GM18519 (cell line): ENCODE results near the gene RABL2A.
"Not testable (repeated sequence)": the region's sequence is repeated elsewhere in the genome, so short reads cannot be mapped to it uniquely, and the experiment has no call there.

Experiments
- ATAC-seq: cut with Tn5 transposase; IDR thresholded peaks from one replicate; pipeline ENCODE4 v1.9.1; 2021; ENCODE audit warnings: mild to moderate bottlenecking, moderate library complexity; ENCODE audit not compliant: unreplicated experiment, low FRiP score

Gene RABL2A

DNA sequence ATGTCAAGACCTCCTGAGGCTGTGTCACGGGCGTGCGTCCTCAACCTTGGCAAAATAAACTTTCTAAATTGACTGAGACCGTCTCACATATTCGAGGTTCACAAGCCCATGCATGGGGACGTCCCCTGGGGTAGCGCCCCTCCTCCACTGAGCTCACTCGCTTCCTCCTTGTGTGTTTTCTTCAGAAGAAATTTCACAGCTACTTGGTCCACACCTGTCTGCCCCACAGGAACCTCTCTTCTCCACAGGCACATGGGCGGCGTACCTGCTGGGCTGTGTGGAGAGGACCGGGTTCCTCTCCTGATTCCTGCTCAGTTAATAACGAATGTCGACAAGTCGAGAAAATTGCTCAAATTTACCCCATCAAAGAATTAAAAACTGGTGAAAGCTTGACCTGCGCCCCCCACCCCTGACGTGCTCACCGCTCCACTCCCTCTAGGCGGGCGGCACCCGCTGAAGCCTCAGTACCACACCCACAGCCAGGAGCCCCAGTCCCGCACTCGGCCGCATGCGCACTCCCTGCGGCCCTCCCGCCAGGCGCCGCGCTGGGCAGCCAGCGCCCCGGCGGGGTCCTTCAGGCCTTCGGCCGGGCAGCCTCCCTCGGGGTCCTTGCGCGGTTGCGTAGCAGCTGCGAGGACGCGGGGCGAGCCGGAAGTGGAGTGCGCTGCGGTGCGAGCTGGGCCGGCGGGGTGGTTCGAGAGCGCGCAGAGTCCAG is at the start of gene RABL2A:
Gene RABL2A (plus strand): TSS at position 651 of the 715 bp plus-strand sequence. CDS start 1,341 bp downstream, outside the sequence.
- peak; percentile 94 for ATAC-seq

DNA sequence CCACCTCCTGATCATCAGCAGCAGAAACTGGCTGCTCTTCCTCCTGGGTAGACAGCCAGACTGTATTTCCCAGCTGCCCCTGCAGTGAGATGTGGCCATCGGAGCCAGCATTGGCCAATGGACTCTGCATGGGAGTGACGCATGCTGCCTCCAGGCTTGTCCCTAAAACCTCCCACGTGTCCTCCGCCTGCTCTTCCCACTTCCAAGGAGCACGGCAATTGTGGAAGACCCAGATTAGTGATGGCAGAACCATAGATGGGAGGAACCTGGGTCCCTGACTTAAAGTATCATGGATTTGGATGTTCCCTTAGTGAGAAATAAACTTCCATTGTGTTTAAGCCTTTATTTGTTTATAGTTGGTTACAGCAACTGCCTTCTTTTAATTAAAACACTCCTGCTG is 48.6 kb upstream of the RABL2A start:
- not testable (repeated sequence) for ATAC-seq

DNA sequence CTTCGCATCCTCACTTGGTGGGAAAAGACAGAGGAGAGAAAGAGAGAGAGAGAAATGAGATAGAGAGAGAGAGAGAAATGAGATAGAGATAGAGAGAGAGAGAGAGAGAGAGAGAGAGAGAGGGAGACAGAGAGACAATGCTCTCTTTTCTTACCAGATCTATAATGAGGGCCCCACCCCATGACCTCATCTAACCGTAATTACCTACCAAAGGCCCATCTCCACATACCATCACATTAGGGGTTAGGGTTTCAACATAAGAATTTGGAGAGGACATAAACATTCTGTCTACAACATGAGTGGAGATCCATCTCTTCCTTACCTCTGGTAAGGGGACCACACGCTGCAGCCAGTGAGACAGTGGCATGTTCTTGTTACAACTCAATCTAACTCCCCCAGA is 44.6 kb upstream of the RABL2A start:
- not testable (repeated sequence) for ATAC-seq

DNA sequence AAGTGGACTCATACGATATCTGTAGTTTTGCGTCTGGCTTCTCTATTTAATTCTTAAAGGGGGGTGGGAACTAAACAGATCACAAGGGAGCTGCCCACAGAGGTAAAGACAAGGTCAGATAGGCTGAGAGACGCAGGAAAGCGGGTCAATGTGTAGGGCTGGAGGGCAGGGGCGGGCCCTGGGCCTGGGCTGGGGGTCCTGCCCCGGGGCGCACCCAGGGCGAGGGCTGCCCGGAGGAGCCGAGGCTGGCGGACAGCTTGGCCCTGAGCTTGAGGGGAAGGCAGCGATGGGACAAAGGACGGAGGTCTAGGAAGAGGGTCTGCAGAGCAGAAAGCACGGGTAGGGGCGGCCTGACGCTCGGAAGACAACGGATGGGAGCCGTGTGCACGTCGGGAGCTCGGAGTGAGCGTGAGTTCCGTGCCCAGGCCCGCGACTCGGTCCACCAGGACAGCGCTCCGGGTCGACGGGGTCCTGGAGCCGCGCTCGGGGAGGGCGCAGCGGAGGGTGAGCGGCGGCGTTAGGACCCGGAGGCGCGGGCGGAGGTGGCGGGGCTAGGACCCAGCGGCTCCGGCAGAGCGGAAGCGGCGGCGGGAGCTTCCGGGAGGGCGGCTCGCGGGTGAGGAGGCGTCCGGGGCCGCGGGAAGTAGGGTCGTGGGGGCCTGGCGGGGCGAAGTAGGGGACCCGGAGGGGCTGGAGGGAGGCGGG is 43.4 kb upstream of the RABL2A start:
- ATAC-seq: not testable (repeated sequence)

DNA sequence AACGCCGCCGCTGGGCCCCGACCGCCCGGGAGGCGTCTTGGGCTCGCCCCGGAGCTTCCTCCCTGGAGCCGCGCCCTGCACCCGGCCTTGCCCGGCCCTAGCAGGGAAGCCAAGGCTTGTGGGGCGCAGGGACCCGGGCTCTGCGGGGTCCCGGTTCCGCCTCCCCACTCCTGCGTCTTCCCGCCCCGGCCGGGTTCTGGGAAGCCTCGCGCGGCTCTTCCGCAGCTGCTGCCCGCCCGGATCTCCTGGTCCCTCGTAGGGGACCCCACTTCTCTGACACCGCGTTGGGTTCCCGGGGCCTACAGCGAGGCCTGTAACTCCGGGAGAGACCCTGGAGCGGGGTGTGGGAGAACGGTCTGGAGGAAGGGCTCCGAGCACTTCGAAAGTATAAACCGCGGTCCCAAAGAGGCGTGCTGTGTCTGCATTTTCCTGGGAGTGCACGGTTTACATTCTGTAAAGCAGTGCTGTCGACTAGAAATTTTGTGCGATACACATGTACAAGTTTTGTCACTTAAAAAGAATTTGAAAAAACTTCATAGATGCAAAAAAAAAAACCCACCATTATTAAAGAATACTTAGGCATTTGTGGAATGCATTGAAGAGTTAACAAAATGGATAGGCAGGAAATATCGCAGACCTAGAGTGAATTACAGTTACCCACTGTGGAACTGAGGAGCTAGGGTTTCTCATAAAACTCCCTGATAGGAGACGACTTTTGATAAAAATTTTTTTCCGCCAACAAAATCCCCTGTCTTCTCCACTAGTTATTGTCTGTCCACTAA is 42.6 kb upstream of the RABL2A start:
- not testable (repeated sequence) for ATAC-seq

DNA sequence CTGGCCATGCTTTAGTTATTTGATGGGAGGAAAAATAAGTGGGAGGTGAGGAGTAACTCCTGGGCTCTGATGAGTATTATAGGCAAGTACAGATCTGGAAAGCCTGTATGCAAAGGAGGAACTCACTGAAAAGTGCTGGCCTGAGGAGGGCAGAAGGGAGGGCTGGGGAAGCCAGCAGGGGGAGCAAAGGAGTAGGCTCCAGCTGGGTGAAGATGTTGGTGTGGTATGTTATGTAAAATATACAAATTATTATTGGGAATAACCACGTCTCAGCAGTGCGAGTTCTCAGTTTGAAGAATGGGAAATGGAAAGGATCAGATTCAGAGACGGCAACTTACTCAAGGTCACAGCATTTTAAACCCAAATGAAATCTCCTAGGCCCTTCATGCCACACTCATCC is 39.9 kb upstream of the RABL2A start:
- not testable (repeated sequence) for ATAC-seq

DNA sequence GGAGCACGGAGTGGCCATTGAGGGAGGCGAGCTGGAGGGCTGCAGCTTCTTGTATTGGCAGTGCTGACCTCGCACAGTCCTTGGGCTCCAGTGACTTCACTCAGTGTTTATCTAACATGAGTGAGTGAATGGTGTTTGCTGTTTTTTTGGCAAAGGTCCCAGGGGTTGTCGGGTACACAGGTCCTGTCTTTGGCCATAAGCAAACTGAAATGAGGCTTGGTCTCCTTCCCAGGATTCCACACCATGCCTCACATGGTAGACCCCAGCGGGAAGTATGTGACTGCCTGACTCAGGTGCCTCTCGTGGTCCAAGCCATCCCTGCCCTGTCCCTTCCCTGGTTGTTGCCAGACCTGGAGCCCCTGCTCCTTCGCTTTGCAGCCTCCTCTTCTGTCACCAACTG is 37.5 kb upstream of the RABL2A start:
- ATAC-seq: not testable (repeated sequence)

DNA sequence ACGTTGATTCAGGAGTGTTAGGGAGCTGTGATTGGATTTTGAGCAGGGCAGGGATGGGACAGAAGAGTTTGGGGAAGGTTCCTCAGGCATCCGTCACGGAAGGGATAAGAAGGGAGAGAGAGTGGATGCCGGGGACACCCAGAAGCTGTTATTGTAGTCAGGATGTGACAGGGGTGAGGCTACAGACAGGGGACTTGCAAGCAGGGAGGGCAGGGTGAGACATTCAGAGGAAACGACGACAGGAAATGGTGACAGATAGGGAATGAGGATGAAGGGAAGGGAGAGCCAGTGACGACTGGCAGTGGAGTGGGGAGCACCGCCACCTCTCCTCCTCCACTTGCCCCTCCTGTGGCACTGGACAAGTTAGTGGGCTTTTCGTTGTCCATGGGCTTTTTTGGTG is 35.1 kb upstream of the RABL2A start:
- ATAC-seq: not testable (repeated sequence)

DNA sequence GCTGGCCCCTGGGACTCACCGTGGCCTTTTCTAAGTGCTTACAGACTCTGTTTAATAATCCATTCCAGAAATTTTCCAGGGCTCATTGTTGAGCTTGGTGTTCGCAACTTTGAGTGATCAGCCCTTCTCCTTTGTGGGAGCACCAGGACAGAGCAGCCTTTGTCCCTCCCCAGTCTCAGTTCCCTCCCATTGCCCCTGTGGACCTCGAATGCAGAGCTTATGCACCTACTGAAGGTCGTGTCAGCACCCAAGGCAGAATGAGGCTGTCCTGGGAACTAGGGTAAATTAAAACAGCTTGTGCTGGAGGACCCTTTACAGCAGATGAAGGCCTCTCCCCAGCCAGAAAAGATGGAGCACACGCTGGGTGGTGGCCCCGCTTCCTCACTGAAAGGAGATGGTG is 33.8 kb upstream of the RABL2A start:
- ATAC-seq: not testable (repeated sequence)

DNA sequence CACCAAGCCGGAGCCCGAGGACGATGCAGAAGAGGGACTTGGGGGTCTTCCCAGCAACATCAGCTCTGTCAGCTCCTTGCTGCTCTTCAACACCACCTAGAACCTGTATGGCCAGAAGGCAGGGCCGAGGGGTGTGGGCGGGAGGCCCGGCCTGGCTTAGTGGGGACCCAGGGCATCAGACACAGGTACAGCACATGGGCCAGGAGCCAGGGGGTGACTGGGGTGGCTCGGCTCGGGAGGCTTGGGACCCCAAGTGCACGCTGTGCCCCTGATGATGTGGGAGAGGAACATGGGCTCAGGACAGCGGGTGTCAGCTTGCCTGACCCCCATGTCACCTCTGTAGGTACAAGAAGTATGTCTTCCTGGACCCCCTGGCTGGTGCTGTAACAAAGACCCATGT is 31.3 kb upstream of the RABL2A start:
- ATAC-seq: not testable (repeated sequence)

DNA sequence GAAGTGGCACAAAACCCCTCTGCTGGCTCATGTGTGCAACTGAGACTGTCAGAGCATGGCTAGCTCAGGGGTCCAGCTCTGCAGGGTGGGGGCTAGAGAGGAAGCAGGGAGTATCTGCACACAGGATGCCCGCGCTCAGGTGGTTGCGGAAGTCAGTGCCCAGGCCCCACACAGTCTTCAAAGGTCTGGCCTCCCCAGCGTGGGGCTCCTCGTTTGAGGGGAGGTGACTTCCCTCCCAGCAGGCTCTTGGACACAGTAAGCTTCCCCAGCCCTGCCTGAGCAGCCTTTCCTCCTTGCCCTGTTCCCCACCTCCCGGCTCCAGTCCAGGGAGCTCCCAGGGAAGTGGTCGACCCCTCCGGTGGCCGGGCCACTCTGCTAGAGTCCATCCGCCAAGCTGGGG is 29.9 kb upstream of the RABL2A start:
- not testable (repeated sequence) for ATAC-seq

DNA sequence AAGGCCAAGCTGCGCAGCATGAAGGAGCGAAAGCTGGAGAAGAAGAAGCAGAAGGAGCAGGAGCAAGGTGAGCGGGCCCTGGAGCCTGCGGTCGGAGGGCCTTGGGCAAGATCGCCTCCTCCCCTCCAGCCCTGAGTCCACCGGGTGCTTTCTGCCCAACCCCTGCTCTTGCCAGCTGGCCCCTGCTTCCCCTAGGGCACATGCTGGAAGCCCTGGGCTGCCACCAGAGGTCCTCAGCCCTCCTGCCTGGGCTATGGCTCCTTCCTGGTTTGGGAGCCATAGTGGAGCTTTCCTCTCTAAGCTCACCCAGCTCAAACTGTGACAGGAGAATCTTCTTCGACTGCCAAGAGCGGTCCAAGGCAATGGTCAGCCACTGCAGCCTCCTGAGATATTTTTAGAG is 29.5 kb upstream of the RABL2A start:
- ATAC-seq: not testable (repeated sequence)

DNA sequence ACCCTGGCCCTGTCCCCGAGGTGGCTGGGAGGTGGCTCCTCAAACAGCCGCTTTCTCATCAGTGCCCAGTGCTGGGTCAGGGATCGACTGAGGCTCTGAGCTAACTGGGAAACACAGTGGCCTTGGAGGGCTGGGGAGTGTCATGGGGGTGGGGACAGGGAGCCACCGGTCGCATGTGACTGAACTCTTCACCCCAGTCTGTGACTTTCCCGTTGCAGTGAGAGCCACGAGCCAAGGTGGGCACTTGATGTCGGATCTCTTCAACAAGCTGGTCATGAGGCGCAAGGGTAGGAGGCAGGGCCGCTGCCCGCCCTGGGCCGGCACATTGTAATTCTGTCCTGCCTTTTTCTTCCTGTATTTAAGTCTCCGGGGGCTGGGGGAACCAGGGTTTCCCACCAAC is 28.9 kb upstream of the RABL2A start:
- ATAC-seq: not testable (repeated sequence)

DNA sequence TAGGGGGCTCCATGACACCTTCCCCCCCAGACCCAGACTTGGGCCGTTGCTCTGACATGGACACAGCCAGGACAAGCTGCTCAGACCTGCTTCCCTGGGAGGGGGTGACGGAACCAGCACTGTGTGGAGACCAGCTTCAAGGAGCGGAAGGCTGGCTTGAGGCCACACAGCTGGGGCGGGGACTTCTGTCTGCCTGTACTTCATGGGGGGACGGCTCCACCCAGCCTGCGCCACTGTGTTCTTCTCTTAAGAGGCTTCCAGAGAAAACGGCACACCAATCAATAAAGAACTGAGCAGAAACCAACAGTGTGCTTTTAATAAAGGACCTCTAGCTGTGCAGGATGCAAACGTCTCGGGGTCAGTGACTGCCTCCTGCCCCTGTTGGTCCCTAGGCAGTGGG is 28.3 kb upstream of the RABL2A start:
- ATAC-seq: not testable (repeated sequence)

DNA sequence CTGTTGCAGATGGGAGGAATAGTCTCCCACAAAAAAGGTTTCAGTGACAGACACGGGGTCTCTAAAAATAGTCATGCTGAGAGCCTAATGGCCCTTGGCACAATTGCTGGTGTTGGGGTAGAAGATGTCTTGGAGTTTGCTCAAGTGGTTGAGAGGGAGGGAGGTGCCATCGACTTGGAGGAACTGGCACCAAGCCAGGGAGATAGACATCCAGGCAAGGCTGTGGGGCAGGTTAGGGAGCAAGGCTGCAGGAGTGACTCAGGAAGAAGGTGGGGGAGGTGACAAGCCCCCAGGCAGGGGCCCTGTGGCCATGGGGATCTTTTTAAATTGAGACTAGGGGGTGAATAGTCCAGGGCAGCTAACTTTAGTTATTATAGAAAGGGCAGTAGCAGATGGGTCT is 27.9 kb upstream of the RABL2A start:
- not testable (repeated sequence) for ATAC-seq

DNA sequence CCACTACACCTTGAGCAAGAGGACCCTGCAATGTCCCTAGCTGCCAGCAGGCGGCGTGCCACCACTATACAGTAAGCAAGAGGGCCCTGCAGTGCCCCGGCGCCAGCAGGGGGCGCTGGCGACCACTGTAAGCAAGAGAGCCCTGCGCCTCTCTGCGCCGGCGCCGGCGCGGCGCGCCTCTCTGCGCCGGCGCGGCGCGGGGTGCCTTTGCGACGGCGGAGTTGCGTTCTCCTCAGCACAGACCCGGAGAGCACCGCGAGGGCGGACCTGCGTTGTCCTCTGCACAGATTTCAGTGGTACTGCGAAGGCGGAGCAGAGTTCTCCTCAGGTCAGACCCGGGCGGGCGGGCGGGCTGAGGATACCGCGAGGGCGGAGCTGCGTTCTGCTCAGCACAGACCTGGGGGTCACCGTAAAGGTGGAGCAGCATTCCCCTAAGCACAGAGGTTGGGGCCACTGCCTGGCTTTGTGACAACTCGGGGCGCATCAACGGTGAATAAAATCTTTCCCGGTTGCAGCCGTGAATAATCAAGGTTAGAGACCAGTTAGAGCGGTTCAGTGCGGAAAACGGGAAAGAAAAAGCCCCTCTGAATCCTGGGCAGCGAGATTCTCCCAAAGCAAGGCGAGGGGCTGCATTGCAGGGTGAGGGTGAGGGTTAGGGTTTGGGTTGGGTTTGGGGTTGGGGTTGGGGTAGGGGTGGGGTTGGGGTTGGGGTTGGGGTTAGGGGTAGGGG is 24.9 kb upstream of the RABL2A start:
- not testable (repeated sequence) for ATAC-seq

DNA sequence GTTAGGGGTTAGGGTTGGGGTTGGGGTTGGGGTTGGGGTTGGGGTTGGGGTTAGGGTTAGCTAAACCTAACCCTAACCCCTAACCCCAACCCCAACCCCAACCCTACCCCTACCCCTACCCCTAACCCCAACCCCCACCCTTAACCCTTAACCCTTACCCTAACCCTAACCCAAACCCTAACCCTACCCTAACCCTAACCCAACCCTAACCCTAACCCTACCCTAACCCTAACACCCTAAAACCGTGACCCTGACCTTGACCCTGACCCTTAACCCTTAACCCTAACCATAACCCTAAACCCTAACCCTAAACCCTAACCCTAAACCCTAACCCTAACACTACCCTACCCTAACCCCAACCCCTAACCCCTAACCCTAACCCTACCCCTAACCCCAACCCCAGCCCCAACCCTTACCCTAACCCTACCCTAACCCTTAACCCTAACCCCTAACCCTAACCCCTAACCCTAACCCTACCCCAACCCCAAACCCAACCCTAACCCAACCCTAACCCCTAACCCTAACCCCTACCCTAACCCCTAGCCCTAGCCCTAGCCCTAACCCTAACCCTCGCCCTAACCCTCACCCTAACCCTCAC is 24.1 kb upstream of the RABL2A start:
- ATAC-seq: no peak

DNA sequence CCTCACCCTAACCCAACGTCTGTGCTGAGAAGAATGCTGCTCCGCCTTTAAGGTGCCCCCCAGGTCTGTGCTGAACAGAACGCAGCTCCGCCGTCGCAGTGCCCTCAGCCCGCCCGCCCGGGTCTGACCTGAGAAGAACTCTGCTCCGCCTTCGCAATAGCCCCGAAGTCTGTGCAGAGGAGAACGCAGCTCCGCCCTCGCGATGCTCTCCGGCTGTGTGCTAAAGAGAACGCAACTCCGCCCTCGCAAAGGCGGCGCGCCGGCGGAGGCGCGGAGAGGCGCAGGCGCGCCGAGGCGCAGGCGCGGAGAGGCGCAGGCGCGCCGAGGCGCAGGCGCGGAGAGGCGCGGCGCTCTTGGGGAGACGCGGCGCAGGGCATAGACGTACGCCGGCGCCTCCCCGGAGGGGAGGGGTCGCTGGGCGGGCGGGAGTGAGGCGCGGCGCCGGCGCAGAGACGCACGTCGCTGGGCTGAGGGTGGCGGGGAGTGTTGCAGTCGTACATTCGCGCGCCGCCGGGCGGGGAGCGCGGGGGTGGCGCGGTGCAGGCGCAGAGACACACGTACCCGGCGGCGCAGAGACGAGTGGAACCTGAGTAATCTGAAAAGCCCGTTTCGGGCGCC is 23.5 kb upstream of the RABL2A start:
- ATAC-seq: not testable (repeated sequence)

DNA sequence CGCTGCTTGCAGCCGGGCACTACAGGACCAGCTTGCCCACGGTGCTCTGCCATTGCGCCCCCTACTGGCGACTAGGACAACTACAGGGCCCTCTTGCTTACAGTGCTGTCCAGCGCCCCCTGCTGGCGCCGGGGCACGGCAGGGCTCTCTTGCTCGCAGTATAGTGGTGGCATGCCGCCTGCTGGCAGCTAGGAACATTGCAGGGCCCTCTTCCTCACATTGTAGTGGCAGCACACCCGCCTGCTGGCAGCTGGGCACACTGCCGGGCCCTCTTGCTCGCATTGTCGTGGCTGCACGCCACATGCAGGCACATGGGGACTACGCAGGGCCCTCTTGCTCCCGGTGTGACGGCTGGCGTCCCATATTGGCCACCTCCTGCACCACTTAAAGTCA is 23.0 kb upstream of the RABL2A start:
- ATAC-seq: not testable (repeated sequence)

DNA sequence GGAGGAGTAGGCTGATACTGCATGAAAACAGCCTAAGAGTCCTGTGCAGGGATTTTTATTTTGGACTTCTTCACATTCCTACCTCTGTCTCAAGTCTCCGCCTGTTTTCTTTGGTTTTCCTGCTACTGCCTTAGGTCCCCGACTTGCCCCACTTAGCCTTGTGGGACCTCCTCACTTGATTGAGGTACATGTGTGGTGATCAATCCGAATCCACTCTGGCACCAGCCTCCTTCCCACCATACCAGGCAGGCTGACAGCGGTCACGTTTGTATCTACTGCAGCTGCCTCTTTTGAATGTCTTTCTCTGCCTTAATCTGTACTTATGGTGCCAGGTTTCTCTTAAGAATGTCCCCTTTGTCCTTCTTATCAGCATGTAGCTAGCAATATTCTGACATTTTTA is 22.4 kb upstream of the RABL2A start:
- ATAC-seq: not testable (repeated sequence)
